SU-DHL-6 (cell line): ENCODE results near the gene RAB3GAP1.
A peak's percentile ranks its signal among the peaks of the same experiment; 100 is the strongest.

Experiments
- H2AFZ ChIP-seq: fragments of 200-600 bp; sonication (generic); 2 replicates; pipeline ENCODE4 v1.6.1; 2014; ENCODE audit warnings: low read depth, mild to moderate bottlenecking, moderate library complexity, mixed read lengths, antibody characterized with exemption, low read length; ENCODE audit not compliant: severe bottlenecking
- H3F3A ChIP-seq: fragments of 200-600 bp; shearing (Covaris generic); 2 replicates; pipeline ENCODE4 v1.6.0; 2016; ENCODE audit warnings: antibody characterized with exemption, mild to moderate bottlenecking; ENCODE audit not compliant: insufficient read depth
- H3K27ac ChIP-seq: fragments of 200-600 bp; sonication (generic); 2 replicates; pipeline ENCODE4 v1.5.1; 2016; ENCODE audit warnings: low read depth, mild to moderate bottlenecking, low read length, moderate library complexity, mixed read lengths
- H3K27me3 ChIP-seq: fragments of 200-600 bp; sonication (generic), shearing (Covaris generic); 2 replicates; pipeline ENCODE4 v1.6.0; 2014; ENCODE audit warnings: mild to moderate bottlenecking, low read length
- H3K36me3 ChIP-seq: fragments of 200-600 bp; sonication (generic); 2 replicates; pipeline ENCODE4 v1.6.1; 2014; ENCODE audit warnings: mild to moderate bottlenecking, low read length, mixed read lengths
- H3K4me2 ChIP-seq: fragments of 300-600, 200-600 bp; shearing (Covaris generic), sonication (generic); 2 replicates; pipeline ENCODE4 v1.6.0; 2014; ENCODE audit warnings: low read length, low read depth, mild to moderate bottlenecking; ENCODE audit not compliant: poor library complexity, severe bottlenecking
- H3K4me3 ChIP-seq: fragments of 200-600 bp; sonication (generic); 2 replicates; pipeline ENCODE4 v1.5.1; 2014; ENCODE audit warnings: antibody characterized with exemption, low read length, mild to moderate bottlenecking, mixed read lengths; ENCODE audit not compliant: insufficient read depth, poor library complexity, severe bottlenecking
- H3K79me2 ChIP-seq: fragments of 200-600 bp; sonication (generic); 2 replicates; pipeline ENCODE4 v1.6.1; 2014; ENCODE audit warnings: mild to moderate bottlenecking, low read length, moderate library complexity; ENCODE audit not compliant: insufficient read depth
- H3K9ac ChIP-seq: fragments of 200-600 bp; sonication (generic); 2 replicates; pipeline ENCODE4 v1.7.0; 2014; ENCODE audit warnings: mild to moderate bottlenecking, low read length
- H3K9me2 ChIP-seq: fragments of 200-600 bp; sonication (generic); replicated peaks from 2 replicates; pipeline ENCODE4 v1.6.1; 2014; ENCODE audit warnings: low read length; ENCODE audit not compliant: insufficient read depth
- H3K9me3 ChIP-seq: fragments of 200-600 bp; sonication (generic); 2 replicates; pipeline ENCODE4 v1.6.1; 2014; ENCODE audit warnings: low read length, mixed read lengths; ENCODE audit not compliant: insufficient read depth
- H4K20me1 ChIP-seq: fragments of 200-600 bp; sonication (generic); 2 replicates; pipeline ENCODE4 v1.6.1; 2014; ENCODE audit warnings: low read depth, mild to moderate bottlenecking, antibody characterized with exemption, low read length, moderate library complexity, mixed read lengths
- CTCF ChIP-seq: fragments of 200-600 bp; sonication (generic); IDR thresholded peaks from one replicate; pipeline ENCODE4 v1.5.1; 2017; ENCODE audit warnings: antibody characterized with exemption, mild to moderate bottlenecking, low read length, moderate library complexity; ENCODE audit not compliant: insufficient read depth, poor library complexity, severe bottlenecking
- EZH2phosphoT487 ChIP-seq: fragments of 200-600 bp; sonication (generic), shearing (Covaris generic); conservative IDR thresholded peaks from 2 replicates; pipeline ENCODE4 v1.6.1; 2018; ENCODE audit warnings: mild to moderate bottlenecking, antibody characterized with exemption, low read length, moderate library complexity, mixed read lengths

RAB3GAP1 gene

DNA sequence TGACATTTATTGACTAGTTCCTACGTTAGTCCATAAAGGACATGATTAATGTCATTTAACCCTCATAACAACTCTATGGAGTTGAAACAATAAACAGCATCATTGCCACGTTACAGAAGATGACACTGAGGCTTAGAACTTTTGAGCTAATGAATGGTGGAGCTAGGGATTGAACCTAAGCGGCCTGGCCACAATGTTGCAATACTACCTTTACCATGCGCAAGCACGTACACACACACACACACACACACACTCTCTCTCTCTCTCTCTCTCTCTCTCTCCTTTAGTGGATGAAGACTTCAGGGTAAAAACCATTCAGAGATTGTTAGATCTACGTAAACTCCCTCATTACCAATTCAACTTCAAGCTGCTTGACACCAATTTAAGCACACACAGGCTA, 4.0 kb upstream of the RAB3GAP1 start:
- Histone ChIP-seq H3F3A (no peaks in the 10 kb centered on the region), H3K36me3 (no peaks in the 10 kb centered on the region), H3K9ac (no peak overlapping the region), H3K27ac (no peak overlapping the region), H3K4me3 (no peak overlapping the region), H3K79me2 (peaks cover 10% of the 10 kb centered on the region), H2AFZ (no peak overlapping the region), H3K27me3 (no peaks in the 10 kb centered on the region), H3K9me2 (no peaks in the 10 kb centered on the region), H3K4me2 (no peak overlapping the region), H3K9me3 (no peaks in the 10 kb centered on the region), H4K20me1 (no peaks in the 10 kb centered on the region)
- TF ChIP-seq CTCF (no peak), EZH2phosphoT487 (no peak)

GRCh38 chr2:135050132-135050531, 2.0 kb upstream of the RAB3GAP1 start:
- Histone ChIP-seq H3K79me2 (peaks cover 30% of the 10 kb centered on the region), H3K9ac (no peak overlapping the region), H3K4me2 (no peak overlapping the region), H3K27me3 (no peaks in the 10 kb centered on the region), H3K36me3 (peaks cover 6% of the 10 kb centered on the region; the same call in 1 of the 2 replicates), H3K27ac (no peak overlapping the region), H3K9me3 (no peaks in the 10 kb centered on the region), H3K9me2 (no peaks in the 10 kb centered on the region), H2AFZ (no peak overlapping the region), H3K4me3 (no peak overlapping the region), H4K20me1 (0 out of 2 replicates have a peak, but pooled peaks cover 3% of the 10 kb centered on the region), H3F3A (no peaks in the 10 kb centered on the region)
- TF ChIP-seq CTCF (no peak), EZH2phosphoT487 (no peak)

GRCh38 chr2:135050684-135051083, 1.4 kb upstream of the RAB3GAP1 start:
- Histone ChIP-seq H3K27me3 (no peaks in the 10 kb centered on the region), H3K4me2 (no peak overlapping the region), H3F3A (no peaks in the 10 kb centered on the region), H3K9me3 (no peaks in the 10 kb centered on the region), H3K36me3 (peaks cover 6% of the 10 kb centered on the region; the same call in 1 of the 2 replicates), H3K27ac (no peak overlapping the region), H3K4me3 (no peak overlapping the region), H2AFZ (peak overlapping the region; percentile 61), H3K9me2 (no peaks in the 10 kb centered on the region), H4K20me1 (0 out of 2 replicates have a peak, but pooled peaks cover 3% of the 10 kb centered on the region), H3K9ac (no peak overlapping the region), H3K79me2 (peaks cover 35% of the 10 kb centered on the region)
- TF ChIP-seq EZH2phosphoT487, result no peak
- no peak for TF ChIP-seq CTCF

DNA sequence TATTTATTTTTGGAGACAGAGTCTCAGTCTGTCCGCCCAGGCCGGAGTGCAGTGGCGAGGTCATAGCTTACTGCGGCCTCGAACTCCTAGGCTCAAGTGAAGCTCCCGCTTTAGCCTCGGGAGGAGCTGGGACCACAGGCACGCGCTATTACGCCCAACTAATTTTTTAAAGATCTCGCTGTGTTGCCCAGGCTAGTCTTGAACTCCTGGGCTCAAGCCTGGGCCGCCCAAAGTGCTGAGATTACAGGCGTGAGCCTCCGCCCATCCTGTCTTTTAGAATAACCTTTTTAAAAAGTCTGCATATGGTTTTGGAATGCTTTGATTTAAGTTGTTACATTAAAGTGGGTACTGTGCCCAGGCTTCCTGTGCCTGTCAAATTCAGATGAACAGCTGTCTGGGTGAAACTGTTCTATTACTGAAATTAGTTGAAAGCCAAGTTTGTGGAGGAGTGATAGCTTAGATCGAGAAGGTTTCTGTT, 944 bp downstream of the RAB3GAP1 start:
- no peaks in the 10 kb centered on the region for H3K9me2 ChIP-seq
- H3K9ac ChIP-seq, result peak overlapping the region; percentile 79
- H3K27me3 ChIP-seq, result no peaks in the 10 kb centered on the region
- peak overlapping the region; percentile 85 for H3K27ac ChIP-seq
- H3K4me3 ChIP-seq, result peak overlapping the region; percentile 75
- peak overlapping the region; percentile 73 for H3K4me2 ChIP-seq
- H2AFZ ChIP-seq, result no peak overlapping the region
- H3K36me3 ChIP-seq, result peaks cover 9% of the 10 kb centered on the region; the same call in 1 of the 2 replicates
- no peaks in the 10 kb centered on the region; the same call in 1 of the 2 replicates for H3F3A ChIP-seq
- 0 out of 2 replicates have a peak, but pooled peaks cover 3% of the 10 kb centered on the region for H4K20me1 ChIP-seq
- TF ChIP-seq CTCF (no peak), EZH2phosphoT487 (no peak)
- no peaks in the 10 kb centered on the region for H3K9me3 ChIP-seq
- peaks cover 59% of the 10 kb centered on the region for H3K79me2 ChIP-seq
